NCI-H128 (cell line): Measurements from ENCODE around the gene PRKRIP1.
A peak's percentile ranks its signal among the peaks of the same experiment; 100 is the strongest.
"Not testable (repeated sequence)": the region's sequence is repeated elsewhere in the genome, so short reads cannot be mapped to it uniquely, and the experiment has no call there.

Experiments
- DNase-seq: peaks from one replicate; lab custom pipeline; 2025; ENCODE audit not compliant: unreplicated experiment; lab: John Stamatoyannopoulos, UW

The PRKRIP1 gene, protein sequence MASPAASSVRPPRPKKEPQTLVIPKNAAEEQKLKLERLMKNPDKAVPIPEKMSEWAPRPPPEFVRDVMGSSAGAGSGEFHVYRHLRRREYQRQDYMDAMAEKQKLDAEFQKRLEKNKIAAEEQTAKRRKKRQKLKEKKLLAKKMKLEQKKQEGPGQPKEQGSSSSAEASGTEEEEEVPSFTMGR

DNA sequence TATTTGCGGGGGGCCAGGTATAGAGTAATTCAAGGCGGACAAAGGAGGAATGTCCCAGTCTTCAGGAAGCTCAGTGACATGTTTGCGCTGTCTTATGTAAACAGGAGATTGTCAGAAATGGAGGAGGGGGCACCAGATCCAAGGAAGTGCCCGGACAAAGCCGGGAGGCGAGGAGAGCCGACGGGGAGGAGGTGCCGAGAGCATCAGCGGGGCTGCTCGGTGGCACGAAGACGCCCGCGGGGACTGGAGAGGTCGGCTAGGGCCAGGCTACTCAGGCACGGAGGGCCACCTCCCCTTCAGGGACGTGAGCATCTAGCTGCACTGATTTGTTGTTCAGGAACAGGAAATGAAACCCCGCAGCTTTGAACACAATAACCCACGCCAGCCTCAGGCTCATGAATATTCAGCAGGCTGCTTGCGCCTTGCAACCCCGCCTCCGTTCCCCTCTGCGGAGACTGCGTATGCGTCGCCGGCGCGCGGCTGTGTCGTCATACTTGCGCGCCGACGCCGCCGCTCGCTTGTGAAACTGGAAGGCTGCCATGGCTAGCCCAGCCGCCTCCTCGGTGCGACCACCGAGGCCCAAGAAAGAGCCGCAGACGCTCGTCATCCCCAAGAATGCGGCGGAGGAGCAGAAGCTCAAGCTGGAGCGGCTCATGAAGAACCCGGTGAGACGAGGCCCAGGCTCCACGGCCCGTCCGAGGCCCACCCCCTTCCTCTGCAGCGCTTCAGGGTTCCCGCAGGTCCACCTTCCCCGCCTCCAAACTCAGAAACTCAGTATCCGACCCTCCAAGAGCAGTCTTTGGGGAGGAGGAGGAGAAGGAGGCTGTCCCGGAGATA is at the start of gene PRKRIP1:
Gene PRKRIP1 (plus strand): TSS at position 491 of the 837 bp plus-strand sequence. CDS start 49 bp downstream, at position 540.
- DNase-seq: peak; percentile 91

DNA sequence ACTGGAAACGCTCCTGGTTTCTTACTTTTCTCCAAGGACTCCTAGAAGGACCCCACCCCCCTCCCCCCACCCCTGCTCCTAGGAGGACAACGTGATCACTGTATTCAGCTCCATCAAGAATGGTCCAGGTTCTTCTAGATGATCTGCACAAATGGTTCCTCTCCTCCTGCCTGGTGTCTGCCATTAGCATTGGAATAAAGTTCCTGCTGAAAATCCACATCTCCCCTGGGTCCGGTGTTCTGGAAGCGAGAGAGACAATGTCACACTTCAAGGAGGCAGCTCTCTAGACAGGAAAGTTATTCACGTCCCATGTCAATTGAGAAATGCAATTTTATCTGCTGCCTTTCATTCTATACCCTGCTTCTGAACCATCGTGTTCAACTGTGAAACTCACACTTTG is 49.2 kb upstream of the PRKRIP1 start:
- DNase-seq: not testable (repeated sequence)

DNA sequence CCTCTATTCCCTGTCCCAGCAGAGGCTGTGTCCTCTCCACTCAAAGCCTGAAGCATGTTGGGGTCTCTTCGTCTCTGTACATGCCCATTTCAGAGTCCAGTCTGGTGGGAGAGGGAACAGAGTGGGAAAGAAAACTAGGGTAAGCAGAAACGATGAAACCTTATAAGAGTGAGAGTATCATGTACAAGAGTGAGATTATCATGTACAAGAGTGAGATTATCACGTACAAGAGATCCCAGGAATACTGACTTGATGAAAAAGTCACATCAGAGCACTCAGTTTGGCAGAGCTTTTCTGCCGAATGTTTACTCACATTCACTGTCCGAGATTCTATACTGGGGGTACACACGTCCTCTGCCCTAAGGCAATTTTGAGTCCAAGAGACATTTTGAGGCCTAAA is 39.8 kb upstream of the PRKRIP1 start, which contains the start of gene SPDYE6:
Gene SPDYE6 (minus strand): TSS at position 101 of the 400 bp plus-strand sequence. CDS start 421 bp downstream, outside the sequence.
- not testable (repeated sequence) for DNase-seq

DNA sequence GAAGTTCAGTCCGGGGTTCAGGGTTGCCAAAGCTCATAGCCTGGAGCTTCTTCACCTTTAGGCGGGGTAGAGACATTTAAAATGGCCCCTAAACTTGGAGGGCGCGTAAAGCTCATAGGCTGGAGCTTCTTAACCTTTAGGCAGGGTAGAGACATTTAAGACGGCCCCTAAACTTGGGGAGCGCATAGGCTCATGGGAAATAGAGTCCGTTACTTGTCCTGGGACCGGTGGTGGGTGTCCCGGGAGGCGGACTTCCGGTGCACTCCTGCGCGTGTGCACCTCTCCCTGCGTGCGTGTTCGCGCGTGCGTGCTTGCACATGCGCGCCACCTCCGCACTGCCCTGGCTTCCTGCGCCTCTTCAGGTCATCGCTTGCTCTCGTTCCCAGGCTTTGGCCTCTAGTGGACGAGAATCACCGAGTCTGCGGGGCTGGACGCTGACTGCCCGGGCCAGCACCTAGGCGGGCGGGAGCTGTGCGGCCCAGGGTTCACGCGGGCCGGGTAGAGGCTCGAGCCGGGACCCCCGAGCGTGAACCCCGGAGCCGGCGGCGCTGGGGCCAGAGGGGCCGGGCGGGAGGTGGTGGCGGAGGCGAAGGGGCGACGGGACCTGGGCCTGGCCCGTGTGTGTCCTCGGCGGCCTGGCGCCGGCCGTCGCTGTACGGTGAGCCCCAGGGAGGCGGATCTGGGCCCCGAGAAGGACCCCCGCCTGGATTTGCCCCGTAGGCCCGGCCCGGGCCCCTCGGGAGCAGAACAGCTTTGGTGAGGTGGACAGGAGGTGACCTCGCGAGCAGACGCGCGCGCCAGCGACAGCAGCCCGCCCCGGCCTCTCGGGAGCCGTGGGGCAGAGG is 32.4 kb upstream of the PRKRIP1 start:
- DNase-seq: peak; percentile 92

DNA sequence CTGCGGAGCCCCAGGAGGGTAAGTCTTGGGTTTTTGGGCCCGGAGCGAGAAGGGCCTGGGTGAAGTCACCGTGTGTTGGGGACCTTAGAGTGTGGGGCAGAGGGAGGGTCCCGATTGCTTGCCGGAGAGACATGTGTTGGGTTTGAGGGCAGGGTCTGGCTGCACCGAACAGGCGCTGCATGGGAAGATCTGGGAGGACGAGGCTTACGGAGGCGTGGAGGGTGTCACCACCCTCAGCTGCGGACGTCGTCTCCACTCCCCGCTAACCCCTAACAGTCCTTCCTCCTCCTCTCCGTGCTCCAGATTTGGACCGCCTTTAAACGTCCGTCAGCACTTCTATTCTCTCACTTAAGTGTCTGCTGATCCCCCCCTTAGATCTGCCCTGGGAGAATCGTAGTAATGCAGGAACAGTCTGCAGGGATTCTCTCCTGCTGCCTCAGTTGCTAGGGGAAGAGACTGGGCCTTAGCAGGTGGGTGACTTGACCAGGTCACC is 31.7 kb upstream of the PRKRIP1 start:
- DNase-seq: not testable (repeated sequence)

DNA sequence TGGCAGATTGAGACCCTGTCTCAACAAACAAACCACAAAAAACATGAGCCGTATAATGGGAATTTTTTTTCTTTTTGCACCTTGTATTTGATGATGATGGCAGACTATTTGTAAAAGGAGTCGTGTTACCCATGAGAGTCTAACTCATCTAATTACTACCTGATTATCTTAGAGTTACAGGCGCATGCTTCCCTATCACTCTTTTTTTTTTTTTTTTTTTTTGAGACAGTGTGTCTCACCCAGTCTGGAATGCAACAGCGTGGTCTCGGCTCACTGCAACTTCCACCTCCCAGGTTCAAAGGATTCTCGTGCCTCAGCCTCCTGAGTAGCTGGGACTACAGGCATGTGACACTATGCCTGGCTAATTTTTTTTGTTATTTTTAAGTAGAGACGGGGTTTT is 30.8 kb upstream of the PRKRIP1 start:
- not testable (repeated sequence) for DNase-seq

DNA sequence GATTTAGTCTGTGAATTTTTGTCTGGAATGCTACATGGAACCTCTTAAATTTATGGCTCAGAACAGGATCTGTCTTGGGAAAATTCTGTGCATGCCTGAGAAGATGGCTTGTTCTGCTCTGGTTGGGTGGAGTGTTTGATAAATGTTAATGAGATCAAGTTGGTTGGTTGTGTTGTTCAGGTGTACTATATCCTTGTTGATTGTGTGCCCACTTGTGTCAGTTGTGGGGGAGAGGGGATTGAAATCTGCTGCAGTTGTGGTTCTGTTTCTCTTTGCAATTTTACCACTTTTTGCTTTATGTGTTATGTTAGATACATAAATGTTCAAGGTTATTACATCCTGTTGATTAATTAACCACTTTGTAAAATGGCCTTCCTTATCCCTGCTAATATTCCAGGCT is 26.1 kb upstream of the PRKRIP1 start:
- DNase-seq: not testable (repeated sequence)

DNA sequence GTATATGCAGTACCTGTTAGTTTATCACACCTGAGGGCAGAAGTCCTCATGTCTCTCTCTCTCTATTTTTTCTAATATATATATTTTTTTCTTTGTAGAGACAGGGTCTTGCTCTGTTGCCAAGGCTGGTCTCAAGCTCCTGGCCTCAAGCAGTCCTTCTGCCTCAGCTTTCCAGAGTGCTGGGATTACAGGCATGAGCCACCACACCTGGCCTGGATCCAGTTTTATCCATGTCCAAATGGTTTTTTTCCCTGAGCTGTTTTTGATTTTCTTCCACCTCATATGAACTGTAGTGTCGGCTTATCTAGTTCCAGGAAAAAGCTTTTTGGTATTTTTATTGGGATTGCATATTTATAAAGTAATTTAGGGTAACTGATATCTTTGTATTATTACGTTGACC is 23.4 kb upstream of the PRKRIP1 start:
- DNase-seq: not testable (repeated sequence)

DNA sequence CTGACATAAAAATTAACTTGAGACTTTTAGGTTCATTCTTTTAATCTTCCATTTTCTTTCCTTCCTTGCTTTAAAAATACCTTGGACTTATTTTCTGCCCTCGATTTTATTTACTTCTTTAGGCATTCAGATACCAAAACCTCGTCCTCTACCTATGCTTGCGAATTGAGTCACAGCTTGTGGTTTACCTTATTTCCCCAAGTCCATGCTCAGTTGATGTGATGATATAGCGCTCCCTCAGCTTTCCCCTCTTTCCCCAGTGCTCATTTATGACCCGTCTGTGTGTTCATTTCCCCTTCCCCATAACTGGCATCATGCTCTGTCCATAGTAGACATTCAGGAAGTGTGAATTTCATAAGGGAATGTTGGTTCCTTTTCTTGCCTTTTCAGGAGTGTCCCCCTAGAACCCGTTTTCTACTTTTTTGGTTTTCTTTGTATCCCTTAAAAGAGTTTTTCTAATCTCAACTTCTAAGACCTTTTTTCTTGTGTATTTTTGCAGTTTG is 19.1 kb upstream of the PRKRIP1 start:
- DNase-seq: no peak

DNA sequence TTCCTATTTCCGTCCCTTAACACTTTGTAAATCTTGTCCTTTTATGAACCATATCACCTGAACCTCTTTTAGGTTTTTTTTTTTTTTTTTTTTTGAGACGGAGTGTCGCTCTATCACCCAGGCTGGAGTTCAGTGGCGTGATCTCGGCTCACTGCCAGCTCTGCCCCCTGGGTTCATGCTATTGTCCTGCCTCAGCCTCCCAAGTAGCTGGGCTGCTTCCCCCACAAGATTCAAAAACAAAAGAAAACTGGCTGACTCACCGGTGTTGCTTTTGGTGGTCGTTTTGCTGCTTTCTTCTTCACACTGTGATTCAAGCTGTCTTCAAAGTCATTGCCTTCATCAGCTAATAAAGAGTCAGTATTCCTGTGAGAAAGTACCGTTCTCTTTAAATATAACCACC is 15.3 kb upstream of the PRKRIP1 start:
- DNase-seq: not testable (repeated sequence)

DNA sequence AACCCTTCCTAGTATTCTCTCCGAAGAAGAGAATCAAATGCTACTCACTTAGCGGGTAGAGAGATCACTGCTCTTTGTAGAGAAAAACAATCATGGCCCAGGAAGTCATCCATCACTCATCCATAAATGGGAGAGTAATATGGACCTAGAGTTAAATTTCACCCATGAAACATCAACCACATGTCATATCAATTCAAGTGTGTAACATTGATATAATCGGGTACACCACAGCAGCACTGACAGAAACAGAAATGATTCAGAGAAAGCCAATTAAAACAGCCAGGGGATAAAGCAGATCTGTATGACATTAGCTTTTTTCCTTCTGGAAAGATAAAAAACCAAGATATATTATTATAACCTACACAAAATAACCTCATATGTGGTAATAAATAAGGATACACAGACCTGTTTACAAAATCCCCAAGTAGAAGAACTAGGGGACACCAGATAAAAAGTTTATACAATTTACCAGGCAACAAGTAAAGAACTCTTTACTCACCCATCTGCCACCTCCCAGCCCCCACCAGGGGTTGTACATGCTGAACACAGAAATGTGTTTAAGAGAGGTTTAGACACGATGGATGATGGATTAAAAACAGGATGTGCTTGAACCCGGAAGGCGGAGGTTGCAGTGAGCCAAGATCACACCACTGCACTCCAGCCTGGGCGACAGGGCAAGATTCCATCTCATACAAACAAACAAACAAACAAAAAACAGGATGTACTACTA is 14.3 kb upstream of the PRKRIP1 start:
- DNase-seq: not testable (repeated sequence)

DNA sequence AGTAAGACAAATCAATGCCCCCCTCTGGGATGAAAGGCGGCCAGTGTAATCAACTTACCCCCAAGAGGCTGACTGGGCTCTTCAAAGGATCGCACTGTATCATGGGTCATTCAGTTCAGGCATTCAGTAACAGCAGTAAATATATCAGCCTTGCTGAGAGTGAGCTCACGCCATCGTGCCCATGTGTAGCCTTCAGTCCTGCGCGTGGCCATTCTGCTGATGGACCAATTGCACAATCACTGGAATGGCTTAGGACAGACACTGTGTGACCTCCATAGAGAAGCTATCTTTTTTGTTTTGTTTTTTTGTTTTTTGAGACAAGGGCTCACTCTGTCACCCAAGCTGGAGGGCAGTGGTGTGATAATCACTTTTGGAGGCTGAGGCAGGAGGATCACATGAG is 9.1 kb upstream of the PRKRIP1 start:
- DNase-seq: no peak

DNA sequence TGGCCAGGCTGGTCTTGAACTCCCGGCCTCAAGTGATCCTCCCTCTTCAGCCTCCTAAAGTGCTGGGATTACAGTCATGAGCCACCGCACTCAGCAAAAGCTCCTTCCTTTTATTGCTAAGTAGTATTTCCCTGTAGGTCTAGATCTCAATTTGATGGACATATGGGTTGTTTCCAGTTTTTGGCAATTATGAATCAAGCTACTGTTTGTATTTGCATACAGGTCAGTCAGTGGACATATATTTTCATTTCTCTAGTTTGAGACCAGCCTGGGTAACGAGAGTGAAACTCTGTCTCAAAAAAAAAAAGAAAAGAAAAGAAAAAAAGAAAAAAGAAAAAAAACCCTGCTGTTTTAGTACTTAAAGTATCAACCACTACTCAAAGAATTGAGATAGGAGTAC is 6.4 kb upstream of the PRKRIP1 start:
- DNase-seq: no peak

DNA sequence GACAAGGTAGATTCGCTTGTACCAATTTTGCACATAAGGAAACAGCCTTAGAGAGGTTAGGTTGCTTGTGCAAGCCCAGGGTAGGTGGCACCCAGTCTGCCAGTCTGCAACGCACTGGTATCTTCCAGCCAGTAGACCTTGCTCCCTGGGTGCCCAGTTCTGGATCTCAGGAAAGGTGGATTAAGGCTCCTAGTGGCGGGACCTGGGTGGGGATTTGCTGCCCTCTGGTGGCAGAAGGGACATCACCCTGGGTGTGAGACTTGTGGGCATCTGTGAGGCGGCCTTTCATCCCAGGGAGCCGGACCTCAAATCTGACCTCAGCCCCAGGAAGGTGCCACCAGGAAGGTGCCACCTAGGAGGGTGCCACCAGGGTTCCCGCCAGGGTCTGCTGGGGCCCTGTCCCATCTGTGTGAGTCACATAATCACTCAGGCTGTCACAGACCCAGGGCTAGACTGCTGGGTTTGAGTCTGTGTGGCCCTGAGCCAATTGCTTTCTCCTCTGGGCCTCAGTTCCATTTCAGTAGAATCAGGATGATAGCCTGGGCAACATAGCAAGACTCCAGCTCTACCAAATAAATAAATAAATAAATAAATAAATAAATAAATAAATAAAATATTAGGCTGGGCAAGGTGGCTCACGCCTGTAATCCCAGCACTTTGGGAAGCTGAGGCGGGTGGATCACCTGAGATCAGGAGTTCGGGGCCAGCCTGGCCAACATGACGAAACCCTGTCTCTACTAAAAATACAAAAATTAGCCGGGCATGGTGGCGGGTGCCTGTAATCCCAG is 5.3 kb upstream of the PRKRIP1 start:
- DNase-seq: peak; percentile 19

DNA sequence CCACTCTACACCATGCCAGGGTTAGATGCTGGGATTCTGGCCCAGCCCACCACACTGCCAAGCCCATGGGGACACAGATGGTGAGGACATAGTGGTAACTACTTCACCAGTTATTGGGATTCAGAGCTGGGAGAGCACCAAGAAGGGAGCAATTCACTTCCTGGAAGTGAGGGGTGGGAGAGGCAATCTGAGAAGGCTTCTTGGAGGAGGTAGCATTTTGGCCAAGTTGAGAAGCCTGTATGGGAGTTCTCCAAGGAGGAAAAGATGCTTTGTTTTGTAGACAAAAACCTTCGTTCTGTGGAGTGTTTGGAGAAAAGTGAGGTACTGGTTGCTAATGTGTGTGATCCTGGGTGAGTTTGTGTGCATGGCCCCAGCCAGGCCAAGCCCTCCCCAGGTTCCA is 3.8 kb upstream of the PRKRIP1 start:
- DNase-seq: no peak

DNA sequence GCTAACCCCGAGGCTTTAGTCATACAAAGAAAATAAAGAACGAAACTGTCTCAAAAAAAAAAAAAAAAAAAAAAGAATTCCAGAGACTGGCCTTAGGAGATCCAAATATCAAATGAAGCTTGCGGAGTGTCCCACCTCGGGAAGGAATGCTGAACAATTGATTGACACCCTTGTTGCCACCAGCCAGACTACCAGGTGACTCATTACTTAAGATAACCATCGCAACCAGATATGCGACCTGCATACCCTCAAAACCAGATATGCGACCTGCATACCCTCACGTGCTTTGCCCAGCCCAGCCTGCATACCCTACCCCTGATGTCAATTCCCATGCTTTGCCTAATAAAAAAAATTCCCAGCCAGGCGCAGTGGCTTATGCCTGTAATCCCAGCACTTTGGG is 2.7 kb upstream of the PRKRIP1 start:
- DNase-seq: no peak

DNA sequence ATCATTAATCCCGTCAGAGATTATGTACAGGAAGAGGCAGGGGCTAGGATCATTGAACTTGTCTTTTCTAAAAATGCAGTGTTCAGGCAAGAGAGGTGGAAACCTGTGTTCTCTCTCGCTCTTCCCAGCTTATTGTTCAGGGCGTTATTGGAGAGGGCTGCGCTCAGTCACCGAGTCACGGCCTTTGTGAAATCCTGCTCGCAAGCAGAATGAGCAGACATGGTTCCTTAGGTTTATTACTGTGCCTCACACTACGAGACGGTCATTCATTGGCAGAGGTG is 631 bp upstream of the PRKRIP1 start:
- no peak for DNase-seq

DNA sequence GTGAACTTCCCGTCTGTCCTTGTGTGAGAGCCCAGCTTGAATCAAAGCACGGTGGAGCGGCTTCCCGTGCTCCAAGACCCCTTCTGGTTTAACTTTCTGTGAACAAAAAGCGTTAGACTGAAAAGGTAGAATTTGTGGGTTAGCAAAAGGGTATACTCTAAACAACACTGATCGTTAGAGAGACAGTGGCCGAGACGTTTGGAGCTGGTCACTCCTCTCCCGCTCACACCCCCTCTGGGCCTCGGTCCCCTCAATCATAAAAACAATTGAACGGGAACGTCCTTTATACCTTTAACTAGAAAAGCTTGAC is 502 bp downstream of the PRKRIP1 start:
- DNase-seq: no peak

DNA sequence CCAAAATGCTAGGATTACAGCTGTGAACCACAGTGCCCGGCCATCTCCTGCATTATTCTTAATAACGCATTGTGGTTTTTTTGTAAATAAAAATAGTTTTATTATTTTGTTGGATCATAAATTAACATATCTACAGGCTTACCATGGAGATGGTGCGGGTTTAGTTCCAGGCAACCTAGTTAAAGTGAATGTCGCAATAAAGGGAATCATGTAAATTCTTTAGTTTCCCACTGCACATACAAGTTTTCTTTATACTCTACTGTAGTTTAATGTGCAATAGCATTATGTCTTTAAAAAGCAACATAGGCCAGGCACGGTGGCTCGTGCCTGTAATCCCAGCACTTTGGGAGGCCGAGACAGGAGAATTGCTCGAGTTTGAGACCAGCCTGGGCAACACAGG is 2.4 kb downstream of the PRKRIP1 start:
- DNase-seq: no peak

DNA sequence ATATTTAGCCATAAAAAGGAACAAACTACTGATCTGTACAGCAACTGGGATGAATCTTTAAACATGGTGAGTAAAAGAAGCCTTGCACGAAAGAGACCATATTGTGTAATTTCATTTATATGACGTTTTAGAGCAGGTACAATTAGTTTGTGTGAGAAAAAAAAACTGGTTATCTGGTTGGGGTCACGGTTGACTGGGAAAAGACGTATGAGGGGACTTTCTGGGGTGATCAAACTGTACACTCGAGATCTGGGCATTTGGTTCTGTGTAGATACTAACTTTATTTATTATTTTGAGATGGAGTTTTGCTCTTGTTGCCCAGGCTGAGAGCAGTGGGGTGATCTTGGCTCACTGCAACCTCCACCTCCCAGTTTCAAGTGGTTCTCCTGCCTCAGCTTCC is 4.2 kb downstream of the PRKRIP1 start:
- DNase-seq: no peak
